SU-DHL-6 (cell line): ENCODE measurements around the gene MASP2.

ENCODE experiments used
- EZH2phosphoT487 ChIP-seq: fragments of 200-600 bp; sonication (generic), shearing (Covaris generic); conservative IDR thresholded peaks from 2 replicates; pipeline ENCODE4 v1.6.1; 2018; ENCODE audit warnings: mild to moderate bottlenecking, antibody characterized with exemption, low read length, moderate library complexity, mixed read lengths
- TF ChIP-seq, protein P1 (sequence below): fragments of 200-600 bp; sonication (generic); IDR thresholded peaks from one replicate; pipeline ENCODE4 v1.5.1; 2017; ENCODE audit warnings: antibody characterized with exemption, mild to moderate bottlenecking, low read length, moderate library complexity; ENCODE audit not compliant: insufficient read depth, poor library complexity, severe bottlenecking

DNA sequence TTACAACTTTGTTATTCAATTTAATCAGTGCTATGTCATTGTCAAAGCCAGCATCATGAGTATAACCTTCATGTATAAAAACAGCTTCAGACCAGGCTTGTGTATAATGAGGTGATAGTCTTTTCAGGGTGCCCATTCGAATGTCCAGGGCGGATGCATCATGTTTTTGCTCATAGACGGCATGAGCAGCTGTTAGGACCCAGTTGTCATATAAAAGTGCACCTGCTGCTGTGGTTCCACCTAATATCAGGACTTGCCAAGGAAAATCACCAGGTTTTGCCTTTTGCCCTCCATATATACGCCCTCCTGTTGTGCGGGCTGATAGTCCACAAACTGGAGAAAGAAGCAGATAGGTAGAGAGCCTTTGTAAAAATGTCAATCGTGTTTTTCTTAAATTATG lies 19.7 kb downstream of the MASP2 start:
- TF ChIP-seq, protein P1, sequence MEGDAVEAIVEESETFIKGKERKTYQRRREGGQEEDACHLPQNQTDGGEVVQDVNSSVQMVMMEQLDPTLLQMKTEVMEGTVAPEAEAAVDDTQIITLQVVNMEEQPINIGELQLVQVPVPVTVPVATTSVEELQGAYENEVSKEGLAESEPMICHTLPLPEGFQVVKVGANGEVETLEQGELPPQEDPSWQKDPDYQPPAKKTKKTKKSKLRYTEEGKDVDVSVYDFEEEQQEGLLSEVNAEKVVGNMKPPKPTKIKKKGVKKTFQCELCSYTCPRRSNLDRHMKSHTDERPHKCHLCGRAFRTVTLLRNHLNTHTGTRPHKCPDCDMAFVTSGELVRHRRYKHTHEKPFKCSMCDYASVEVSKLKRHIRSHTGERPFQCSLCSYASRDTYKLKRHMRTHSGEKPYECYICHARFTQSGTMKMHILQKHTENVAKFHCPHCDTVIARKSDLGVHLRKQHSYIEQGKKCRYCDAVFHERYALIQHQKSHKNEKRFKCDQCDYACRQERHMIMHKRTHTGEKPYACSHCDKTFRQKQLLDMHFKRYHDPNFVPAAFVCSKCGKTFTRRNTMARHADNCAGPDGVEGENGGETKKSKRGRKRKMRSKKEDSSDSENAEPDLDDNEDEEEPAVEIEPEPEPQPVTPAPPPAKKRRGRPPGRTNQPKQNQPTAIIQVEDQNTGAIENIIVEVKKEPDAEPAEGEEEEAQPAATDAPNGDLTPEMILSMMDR = no peak
- no peak for TF ChIP-seq EZH2phosphoT487
